HFFc6 (cell line): ENCODE measurements around the gene CYLD. TPM values are rescaled to one million over a fixed set of nuclear protein-coding genes. Genes with fewer than 3 reads are reported as not detected.

Source experiments
- DNase-seq: peaks from one replicate; pipeline ENCODE4 v3.0.0-alpha.2; 2018
- H3K27ac Mint-ChIP-seq: 2 replicates; pipeline ENCODE4 v1.8.0; 2020; ENCODE audit warnings: mild to moderate bottlenecking, mixed read lengths
- H3K27me3 Mint-ChIP-seq: 2 replicates; pipeline ENCODE4 v1.8.0; 2021; ENCODE audit warnings: mild to moderate bottlenecking, moderate library complexity, mixed read lengths; ENCODE audit not compliant: insufficient read depth
- H3K36me3 Mint-ChIP-seq: 2 replicates; pipeline ENCODE4 v1.8.0; 2021; ENCODE audit warnings: low read depth, mixed read lengths
- H3K4me1 Mint-ChIP-seq: 2 replicates; pipeline ENCODE4 v1.8.0; 2020; ENCODE audit warnings: low read depth, mixed read lengths
- H3K4me3 Mint-ChIP-seq: 2 replicates; pipeline ENCODE4 v1.8.0; 2020; ENCODE audit warnings: mild to moderate bottlenecking, moderate library complexity, mixed read lengths
- H3K9me3 Mint-ChIP-seq: 2 replicates; pipeline ENCODE4 v1.8.0; 2020; ENCODE audit warnings: mild to moderate bottlenecking, mixed read lengths
- CTCF ChIP-seq: fragments of 200-600 bp; sonication (generic); IDR thresholded peaks from 2 replicates; pipeline ENCODE4 v1.5.0; 2021; ENCODE audit warnings: antibody characterized with exemption, mild to moderate bottlenecking
- total RNA-seq, 6 experiments: library from RNA; stranded (reverse); fragmentation: NEBNext Ultra II Directional; extraction: Animal tissue kit (Norgen Biotek cat#: 25700); gene quantifications; 2 replicates in 1 of 6; 3 replicates in 5 of 6; pipeline ENCODE4 v1.2.3, GENCODE V29; 2021

CYLD gene
- total RNA-seq, 6 experiments from 2014 or later, result 39.4 to 52.7 (median 43.4) TPM

GRCh38 chr16:50718761-50719400 is 23.0 kb upstream of the CYLD start:
- Mint-ChIP-seq H3K36me3 (no peaks in the 10 kb centered on the region), H3K9me3 (no peaks in the 10 kb centered on the region), H3K4me3 (peak overlapping the region; percentile 63; the same call in 1 of the 2 replicates), H3K4me1 (peaks cover 13% of the 10 kb centered on the region), H3K27me3 (peaks cover 11% of the 10 kb centered on the region), H3K27ac (no peak overlapping the region)
- no peak for TF ChIP-seq CTCF
- DNase-seq, result no peak

- Mint-ChIP-seq H3K27ac (no peak overlapping the region), H3K9me3 (peaks cover 5% of the 10 kb centered on the region), H3K4me3 (no peak overlapping the region), H3K27me3 (peaks cover 4% of the 10 kb centered on the region), H3K4me1 (peaks cover 13% of the 10 kb centered on the region), H3K36me3 (no peaks in the 10 kb centered on the region)
- no peak for DNase-seq
- no peak for TF ChIP-seq CTCF
Measured at GRCh38 chr16:50719401-50720337, 22.2 kb upstream of the CYLD start.

GRCh38 chr16:50721549-50722404 is 20.1 kb upstream of the CYLD start:
- Mint-ChIP-seq H3K36me3 (no peaks in the 10 kb centered on the region), H3K27me3 (peaks cover 7% of the 10 kb centered on the region), H3K4me1 (peaks cover 13% of the 10 kb centered on the region), H3K9me3 (peaks cover 5% of the 10 kb centered on the region), H3K27ac (no peak overlapping the region), H3K4me3 (no peak overlapping the region)
- DNase-seq, result no peak
- no peak for TF ChIP-seq CTCF

- Mint-ChIP-seq H3K36me3 (no peaks in the 10 kb centered on the region), H3K27ac (no peak overlapping the region), H3K4me3 (no peak overlapping the region), H3K9me3 (peaks cover 5% of the 10 kb centered on the region), H3K27me3 (peaks cover 7% of the 10 kb centered on the region), H3K4me1 (peaks cover 13% of the 10 kb centered on the region)
- no peak for TF ChIP-seq CTCF
- no peak for DNase-seq
Measured at GRCh38 chr16:50722405-50722737, 19.5 kb upstream of the CYLD start.

GRCh38 chr16:50722960-50723359 is 18.9 kb upstream of the CYLD start:
- Mint-ChIP-seq H3K4me3 (no peak overlapping the region), H3K27ac (no peak overlapping the region)

More at GRCh38 chr16:50722960-50723359, 18.9 kb upstream of the CYLD start:
- Mint-ChIP-seq H3K4me1 (peaks cover 10% of the 10 kb centered on the region), H3K27me3 (peaks cover 7% of the 10 kb centered on the region), H3K9me3 (peaks cover 5% of the 10 kb centered on the region), H3K36me3 (no peaks in the 10 kb centered on the region)
- no peak for DNase-seq
- TF ChIP-seq CTCF, result no peak
